Measurements from ENCODE around the gene TNFRSF21.

GRCh38 chr6:47187113-47187512, 122.6 kb downstream of the TNFRSF21 start:
- no peak for TF ChIP-seq CTCF (IDR thresholded peaks at IDR 0.05)
- TF ChIP-seq POLR2A (IDR thresholded peaks at IDR 0.05): no peak

Measured in heart left ventricle (tissue), 13 donors.